Measurements from ENCODE around the gene MAST4.

GRCh38 chr5:66560371-66560770 lies 35.8 kb upstream of the MAST4 start:
- TF ChIP-seq CTCF (IDR thresholded peaks at IDR 0.05; ENCODE audit: low read depth, low read length) = no peak
- TF ChIP-seq EZH2phosphoT487 (IDR thresholded peaks at IDR 0.05; ENCODE audit: low read depth) = no peak

Data from OCI-LY3 (cell line).